Measurements from ENCODE around the gene PEX16.

The PEX16 gene

DNA sequence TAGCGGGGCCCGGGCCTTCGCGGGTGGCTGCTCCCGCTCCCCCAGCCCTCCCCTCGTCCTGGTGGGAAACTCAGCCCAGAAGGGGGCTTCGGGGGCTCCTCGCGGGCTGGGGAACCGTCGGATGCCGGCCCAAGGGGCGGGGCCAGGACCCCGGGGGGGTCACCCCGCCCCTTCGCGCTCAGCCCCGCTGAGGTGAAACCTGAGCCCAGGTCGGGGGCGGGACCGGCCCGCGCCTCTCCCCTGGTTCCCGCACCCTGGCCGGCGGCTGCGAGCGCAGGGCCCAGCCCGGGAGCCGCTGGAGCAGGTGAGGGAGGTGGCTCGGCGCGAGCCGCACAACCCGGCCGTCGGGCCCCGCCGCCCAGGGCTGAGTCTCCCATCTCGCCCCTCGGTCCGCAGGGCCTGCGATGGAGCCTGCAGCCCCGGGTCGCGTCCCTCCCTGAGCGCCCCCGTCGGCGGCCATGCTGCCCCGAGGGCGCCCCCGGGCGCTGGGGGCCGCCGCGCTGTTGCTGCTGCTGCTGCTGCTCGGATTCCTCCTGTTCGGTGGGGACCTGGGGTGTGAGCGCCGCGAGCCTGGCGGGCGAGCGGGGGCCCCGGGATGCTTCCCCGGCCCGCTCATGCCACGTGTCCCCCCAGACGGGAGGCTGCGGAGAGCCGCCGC is 4.9 kb upstream of the PEX16 start, which contains the start of gene LARGE2:
LARGE2 (plus strand) TSS at position 232 of the 658 bp plus-strand sequence; CDS start at position 459, 227 bp downstream.
- in situ Hi-C loops (cut with MboI; ENCODE audit: low sequenced_read_pairs, unreplicated experiment) = no loop called here
- TF ChIP-seq, protein P1, sequence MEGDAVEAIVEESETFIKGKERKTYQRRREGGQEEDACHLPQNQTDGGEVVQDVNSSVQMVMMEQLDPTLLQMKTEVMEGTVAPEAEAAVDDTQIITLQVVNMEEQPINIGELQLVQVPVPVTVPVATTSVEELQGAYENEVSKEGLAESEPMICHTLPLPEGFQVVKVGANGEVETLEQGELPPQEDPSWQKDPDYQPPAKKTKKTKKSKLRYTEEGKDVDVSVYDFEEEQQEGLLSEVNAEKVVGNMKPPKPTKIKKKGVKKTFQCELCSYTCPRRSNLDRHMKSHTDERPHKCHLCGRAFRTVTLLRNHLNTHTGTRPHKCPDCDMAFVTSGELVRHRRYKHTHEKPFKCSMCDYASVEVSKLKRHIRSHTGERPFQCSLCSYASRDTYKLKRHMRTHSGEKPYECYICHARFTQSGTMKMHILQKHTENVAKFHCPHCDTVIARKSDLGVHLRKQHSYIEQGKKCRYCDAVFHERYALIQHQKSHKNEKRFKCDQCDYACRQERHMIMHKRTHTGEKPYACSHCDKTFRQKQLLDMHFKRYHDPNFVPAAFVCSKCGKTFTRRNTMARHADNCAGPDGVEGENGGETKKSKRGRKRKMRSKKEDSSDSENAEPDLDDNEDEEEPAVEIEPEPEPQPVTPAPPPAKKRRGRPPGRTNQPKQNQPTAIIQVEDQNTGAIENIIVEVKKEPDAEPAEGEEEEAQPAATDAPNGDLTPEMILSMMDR (IDR thresholded peaks at IDR 0.05; ENCODE audit: borderline replicate concordance, control extremely low read depth, extremely low read depth, insufficient read depth, missing control alignments) = no peak
- DNase-seq (ENCODE audit: low spot score) = peak; percentile 59

DNA sequence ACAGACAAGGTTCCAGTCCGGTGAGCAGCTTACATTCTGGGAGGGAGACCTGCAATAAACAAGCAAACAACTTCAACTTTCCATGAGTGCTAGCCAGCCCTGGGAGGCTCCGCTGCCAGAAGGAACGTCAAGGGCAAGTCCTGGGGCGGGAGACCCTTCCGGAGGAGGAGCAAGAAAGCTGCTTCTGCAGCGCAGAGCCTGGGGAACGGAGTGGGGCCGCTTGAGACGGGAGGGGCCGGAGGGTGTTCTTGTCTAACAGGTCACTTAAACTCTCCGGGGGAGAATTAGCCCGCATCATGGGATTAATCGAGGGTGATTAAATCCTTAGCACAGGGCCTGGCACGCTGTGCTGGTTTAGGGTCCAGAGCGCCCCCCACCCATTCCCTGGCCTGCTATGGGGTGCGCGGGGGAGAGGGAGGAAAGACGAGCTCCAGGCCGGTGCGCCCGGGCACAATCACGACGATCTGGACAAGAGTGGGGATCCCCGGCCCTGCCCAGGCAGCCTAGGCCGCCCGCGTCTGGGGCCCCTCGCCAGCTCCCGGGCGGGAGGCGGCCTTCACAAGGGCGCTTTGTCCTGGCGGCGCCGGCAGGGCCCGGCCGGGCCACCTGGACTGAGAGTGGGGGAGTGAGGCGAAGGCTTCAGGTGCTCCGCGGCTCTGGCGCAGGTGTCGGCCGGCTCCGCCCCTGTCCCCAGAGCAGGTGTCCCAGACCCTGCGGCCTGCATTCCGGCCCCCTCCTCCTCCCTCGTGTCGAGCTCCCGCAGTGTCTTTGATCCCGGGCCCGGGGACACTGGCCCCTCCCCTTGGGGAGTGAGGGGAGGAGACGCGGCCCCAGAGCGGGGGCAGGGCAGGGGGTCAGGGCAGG is 4.1 kb upstream of the PEX16 start:
- TF ChIP-seq, protein P1 (IDR thresholded peaks at IDR 0.05; ENCODE audit: borderline replicate concordance, control extremely low read depth, extremely low read depth, insufficient read depth, missing control alignments) = no peak
- in situ Hi-C loops (cut with MboI; ENCODE audit: low sequenced_read_pairs, unreplicated experiment) = no loop called here
- DNase-seq (ENCODE audit: low spot score) = no peak

DNA sequence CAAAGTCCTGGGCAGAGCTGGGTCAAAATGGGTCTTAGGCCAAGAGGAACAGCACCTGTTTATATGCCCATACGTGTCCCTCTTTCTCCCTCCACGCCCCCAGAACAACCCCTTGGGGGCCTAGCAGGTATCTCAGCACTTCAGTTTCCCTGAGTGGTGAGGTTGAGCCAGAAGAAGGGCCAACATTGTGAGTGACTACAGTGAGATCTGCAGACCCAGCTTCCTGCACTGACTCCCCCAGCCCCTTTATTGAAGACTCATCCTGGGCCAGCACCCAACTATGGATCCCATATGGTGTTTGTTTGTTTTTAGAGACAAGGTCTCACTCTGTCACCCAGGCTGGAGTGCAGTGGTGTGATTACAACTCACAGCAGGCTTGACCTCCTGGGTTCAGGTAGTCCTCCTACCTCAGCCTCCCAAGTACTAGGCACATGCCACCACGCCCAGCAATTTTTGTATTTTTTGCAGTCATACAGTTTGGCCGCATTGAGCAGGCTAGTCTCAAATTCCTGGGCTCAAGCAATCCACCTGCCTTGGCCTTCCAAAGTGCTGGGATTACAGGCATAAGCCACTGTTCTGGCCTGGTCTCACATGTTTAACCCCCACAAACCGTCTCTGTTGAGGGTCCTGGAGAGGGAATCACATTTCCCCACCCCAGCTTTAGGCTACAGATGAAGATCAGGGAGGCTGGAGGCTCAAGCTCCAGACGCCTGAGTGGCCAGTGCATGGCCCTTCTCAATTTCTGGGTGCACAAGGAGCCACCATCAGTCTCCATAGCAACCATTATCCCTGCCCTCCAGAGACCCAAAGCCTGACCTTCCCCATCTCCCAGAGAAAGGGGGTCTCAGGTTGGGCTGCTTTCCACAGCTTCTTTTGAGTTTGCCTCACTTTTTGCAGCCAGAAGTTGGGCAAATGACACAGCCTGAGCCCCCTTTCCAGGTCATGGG is 3.1 kb upstream of the PEX16 start:
- in situ Hi-C loops (cut with MboI; ENCODE audit: low sequenced_read_pairs, unreplicated experiment) = no loop called here
- TF ChIP-seq, protein P1 (IDR thresholded peaks at IDR 0.05; ENCODE audit: borderline replicate concordance, control extremely low read depth, extremely low read depth, insufficient read depth, missing control alignments) = no peak
- DNase-seq (ENCODE audit: low spot score) = no peak

- in situ Hi-C loops (cut with MboI; ENCODE audit: low sequenced_read_pairs, unreplicated experiment) = no loop called here
- TF ChIP-seq, protein P1 (IDR thresholded peaks at IDR 0.05; ENCODE audit: borderline replicate concordance, control extremely low read depth, extremely low read depth, insufficient read depth, missing control alignments) = no peak
- DNase-seq (ENCODE audit: low spot score) = no peak
Observed at GRCh38 chr11:45919806-45920530, 2.3 kb upstream of the PEX16 start.

- in situ Hi-C loops (cut with MboI; ENCODE audit: low sequenced_read_pairs, unreplicated experiment) = no loop called here
- TF ChIP-seq, protein P1 (IDR thresholded peaks at IDR 0.05; ENCODE audit: borderline replicate concordance, control extremely low read depth, extremely low read depth, insufficient read depth, missing control alignments) = no peak
- no peak for DNase-seq (ENCODE audit: low spot score)
Observed at GRCh38 chr11:45918962-45919675, 1.4 kb upstream of the PEX16 start.
